Naive B cell (primary cell): ENCODE results near the gene ANKFY1. TPM values are rescaled to one million over a fixed set of nuclear protein-coding genes. Genes with fewer than 3 reads are reported as not detected.

Experiments used
- ATAC-seq, 2 donors: fragments of 150-1000 bp; cut with Tn5 transposase; 2 replicates each; pipeline ENCODE4 v1.10.0; 2021; ENCODE audit warnings: low read depth in 2 of 2, mild to moderate bottlenecking in 2 of 2, moderate library complexity in 2 of 2
- DNase-seq: peaks from one replicate; pipeline ENCODE4 v3.0.0; 2022
- H3K27ac Mint-ChIP-seq, 6 donors: one replicate each; pipeline ENCODE4 v1.8.0; 2020 to 2022; ENCODE audit warnings: mild to moderate bottlenecking in 6 of 6, mixed read lengths in 6 of 6, moderate library complexity in 5 of 6, inconsistent platforms in 2 of 6
- H3K27me3 Mint-ChIP-seq, 3 donors: one replicate each; pipeline ENCODE4 v1.8.0; 2021 to 2022; ENCODE audit warnings: mixed read lengths in 3 of 3, mild to moderate bottlenecking in 1 of 3
- H3K36me3 Mint-ChIP-seq, 2 donors: one replicate each; pipeline ENCODE4 v1.8.0; 2020 to 2022; ENCODE audit warnings: mixed read lengths in 2 of 2, inconsistent platforms in 1 of 2, mild to moderate bottlenecking in 1 of 2
- H3K4me1 Mint-ChIP-seq, 3 donors: one replicate each; pipeline ENCODE4 v1.8.0; 2020 to 2022; ENCODE audit warnings: mixed read lengths in 3 of 3, inconsistent platforms in 1 of 3, mild to moderate bottlenecking in 1 of 3, moderate library complexity in 1 of 3
- H3K4me3 Mint-ChIP-seq, 8 donors: one replicate each; pipeline ENCODE4 v1.8.0; 2020 to 2022; ENCODE audit warnings: mild to moderate bottlenecking in 8 of 8, mixed read lengths in 8 of 8, moderate library complexity in 8 of 8, inconsistent platforms in 2 of 8
- H3K9me3 Mint-ChIP-seq, 7 donors: one replicate each; pipeline ENCODE4 v1.8.0; 2020 to 2022; ENCODE audit warnings: mixed read lengths in 7 of 7, mild to moderate bottlenecking in 5 of 7, inconsistent platforms in 2 of 7, moderate library complexity in 1 of 7
- polyA plus RNA-seq, 6 donors: library from polyadenylated mRNA; unstranded; fragments of 300-500 nt; fragmentation: Illumina TruSeq; gene quantifications; one replicate each; pipeline ENCODE4 v1.2.3, GENCODE V29; 2021; ENCODE audit warnings: low read depth in 6 of 6

The ANKFY1 gene
- polyA plus RNA-seq, 6 donors from 2014 or later: 6.3 to 13.3 (median 8.3) TPM

GRCh38 chr17:4178651-4179050 is 85.1 kb downstream of the ANKFY1 start:
- Mint-ChIP-seq H3K4me3 (no peak overlapping the region), H3K27ac (no peak overlapping the region), H3K36me3 (peaks cover 19 to 43% of the 10 kb centered on the region in 2 donors), H3K9me3 (no peaks in the 10 kb centered on the region), H3K27me3 (no peaks in the 10 kb centered on the region), H3K4me1 (no peaks in the 10 kb centered on the region)
- ATAC-seq (no peak), DNase-seq (no peak)

DNA sequence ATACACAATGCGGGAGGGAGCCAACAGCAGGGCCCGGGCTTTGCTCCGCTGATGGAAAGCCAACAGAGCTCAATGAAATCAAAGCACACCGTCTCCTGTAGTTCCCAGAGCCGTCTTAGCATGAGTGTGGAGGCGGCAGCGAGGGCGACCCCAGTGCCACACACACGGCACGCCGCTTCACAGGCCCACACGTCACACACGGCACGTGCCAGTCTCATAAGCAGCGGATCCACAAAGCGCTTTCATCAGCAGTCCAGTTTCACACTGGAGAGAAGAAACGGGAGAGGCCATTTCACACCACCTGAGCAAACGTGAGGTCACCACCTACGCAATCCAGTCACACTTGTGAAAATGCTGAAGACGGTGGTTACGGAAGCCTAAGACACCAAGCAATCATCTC is 86.0 kb downstream of the ANKFY1 start:
- Mint-ChIP-seq H3K27me3 (no peaks in the 10 kb centered on the region), H3K36me3 (peaks cover 19 to 36% of the 10 kb centered on the region in 2 donors), H3K27ac (no peak overlapping the region), H3K9me3 (no peaks in the 10 kb centered on the region), H3K4me3 (no peak overlapping the region), H3K4me1 (no peaks in the 10 kb centered on the region)
- DNase-seq (no peak), ATAC-seq (no peak)

GRCh38 chr17:4176808-4177472 is 86.8 kb downstream of the ANKFY1 start:
- no peaks in the 10 kb centered on the region for H3K9me3 Mint-ChIP-seq
- peak overlapping the region in 2 of 6 donors; percentile 42 to 49 for H3K27ac Mint-ChIP-seq
- DNase-seq (no peak), ATAC-seq (no peak)
- no peak overlapping the region for H3K4me3 Mint-ChIP-seq
- H3K36me3 Mint-ChIP-seq: peaks cover 18 to 36% of the 10 kb centered on the region in 2 donors
- no peaks in the 10 kb centered on the region for H3K4me1 Mint-ChIP-seq
- no peaks in the 10 kb centered on the region for H3K27me3 Mint-ChIP-seq

DNA sequence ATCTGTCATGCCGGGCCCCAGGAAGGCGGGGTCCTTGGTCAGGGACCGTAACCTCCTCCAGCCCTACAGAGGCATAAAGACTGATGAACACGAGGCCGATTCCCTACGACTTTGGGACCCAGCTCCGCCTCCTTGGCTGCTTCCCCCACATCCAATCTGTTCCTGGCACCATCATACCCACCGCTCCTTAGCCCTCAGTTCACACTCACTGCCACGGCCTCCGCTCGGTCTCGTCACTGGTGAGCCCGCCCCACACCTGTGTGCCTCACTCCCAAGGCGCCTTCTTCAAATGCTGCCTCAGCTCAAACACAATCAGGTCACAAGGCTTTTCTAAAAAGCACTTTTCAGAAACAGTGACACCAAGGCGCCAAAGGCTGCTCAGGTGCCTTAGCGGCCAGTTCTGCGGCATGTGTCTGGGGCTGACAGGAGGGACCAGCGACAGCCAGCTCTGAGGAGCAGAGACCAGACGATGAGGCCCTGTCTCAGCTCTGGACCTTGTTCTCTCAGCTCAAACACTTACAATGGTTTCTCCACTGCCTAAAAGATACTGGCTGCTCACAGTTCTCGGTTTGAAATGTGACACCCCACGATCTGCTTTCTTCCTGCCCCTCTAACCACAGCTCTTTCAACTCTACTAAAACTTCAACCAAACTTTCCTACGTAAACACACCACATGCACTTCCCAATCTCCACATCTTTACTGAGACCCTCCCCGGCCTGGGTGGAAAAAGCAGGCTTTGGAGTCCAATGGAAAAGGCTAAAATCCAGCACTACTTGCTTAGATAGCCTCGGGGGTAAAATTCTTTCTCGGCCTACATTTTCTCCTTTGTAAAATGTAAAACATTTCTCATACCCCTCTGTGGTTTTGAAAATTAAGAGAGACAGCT is 87.6 kb downstream of the ANKFY1 start:
- Mint-ChIP-seq H3K36me3 (peaks cover 19 to 36% of the 10 kb centered on the region in 2 donors), H3K4me1 (no peaks in the 10 kb centered on the region), H3K27ac (peak overlapping the region in 1 of 6 donors; percentile 49), H3K9me3 (no peaks in the 10 kb centered on the region), H3K27me3 (no peaks in the 10 kb centered on the region), H3K4me3 (no peak overlapping the region)
- DNase-seq (no peak), ATAC-seq (no peak)

- Mint-ChIP-seq H3K4me1 (no peaks in the 10 kb centered on the region), H3K9me3 (no peaks in the 10 kb centered on the region), H3K27me3 (no peaks in the 10 kb centered on the region), H3K36me3 (peaks cover 19 to 39% of the 10 kb centered on the region in 2 donors), H3K4me3 (no peak overlapping the region), H3K27ac (no peak overlapping the region)
- ATAC-seq (no peak), DNase-seq (no peak)
Observed at GRCh38 chr17:4174556-4174955, 89.2 kb downstream of the ANKFY1 start.

- ATAC-seq: no peak
- Mint-ChIP-seq H3K9me3 (no peaks in the 10 kb centered on the region), H3K27me3 (no peaks in the 10 kb centered on the region), H3K36me3 (peaks cover 16 to 41% of the 10 kb centered on the region in 2 donors), H3K27ac (peak overlapping the region in 1 of 6 donors; percentile 59), H3K4me3 (no peak overlapping the region), H3K4me1 (no peaks in the 10 kb centered on the region)
- DNase-seq: no peak
Observed at GRCh38 chr17:4173781-4174180, 90.0 kb downstream of the ANKFY1 start.

GRCh38 chr17:4172356-4172755 is 91.4 kb downstream of the ANKFY1 start:
- no peak for ATAC-seq
- no peak for DNase-seq
- Mint-ChIP-seq H3K9me3 (no peaks in the 10 kb centered on the region), H3K4me1 (no peaks in the 10 kb centered on the region), H3K27me3 (no peaks in the 10 kb centered on the region), H3K27ac (no peak overlapping the region), H3K4me3 (no peak overlapping the region), H3K36me3 (peaks cover 8 to 36% of the 10 kb centered on the region in 2 donors)

- H3K27ac Mint-ChIP-seq: peak overlapping the region in 2 of 6 donors; percentile 44 to 61
- ATAC-seq: no peak
- H3K4me1 Mint-ChIP-seq: no peaks in the 10 kb centered on the region
Observed at GRCh38 chr17:4170639-4171280, 93.0 kb downstream of the ANKFY1 start.

DNA sequence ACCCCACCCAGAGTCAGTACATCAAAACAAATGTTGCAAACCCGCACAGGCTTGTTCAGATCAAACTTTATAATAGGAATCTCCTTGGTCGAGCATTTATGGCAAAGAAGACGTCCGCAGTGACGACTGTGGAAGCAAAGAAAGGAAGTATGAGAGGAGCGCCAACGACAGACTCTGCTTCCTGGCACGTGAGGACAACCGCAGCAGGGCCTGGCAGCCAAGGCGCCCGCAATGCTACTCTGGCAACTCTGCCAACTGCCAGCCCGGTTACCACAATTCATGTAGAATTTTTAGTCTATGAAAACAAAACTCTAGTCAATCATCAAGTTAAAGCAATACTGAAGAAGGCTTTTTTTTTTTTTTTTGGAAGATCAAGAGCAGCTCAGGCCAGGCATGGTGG is 96.0 kb downstream of the ANKFY1 start:
- H3K27ac Mint-ChIP-seq: peak overlapping the region in 4 of 6 donors; percentile 33 to 80 (median 52)
- ATAC-seq: peak; percentile 20 to 30

More at GRCh38 chr17:4170639-4171280, 93.0 kb downstream of the ANKFY1 start:
- Mint-ChIP-seq H3K9me3 (no peaks in the 10 kb centered on the region), H3K4me3 (no peak overlapping the region), H3K36me3 (peaks cover 22 to 33% of the 10 kb centered on the region in 2 donors), H3K27me3 (no peaks in the 10 kb centered on the region)
- DNase-seq: no peak

DNA sequence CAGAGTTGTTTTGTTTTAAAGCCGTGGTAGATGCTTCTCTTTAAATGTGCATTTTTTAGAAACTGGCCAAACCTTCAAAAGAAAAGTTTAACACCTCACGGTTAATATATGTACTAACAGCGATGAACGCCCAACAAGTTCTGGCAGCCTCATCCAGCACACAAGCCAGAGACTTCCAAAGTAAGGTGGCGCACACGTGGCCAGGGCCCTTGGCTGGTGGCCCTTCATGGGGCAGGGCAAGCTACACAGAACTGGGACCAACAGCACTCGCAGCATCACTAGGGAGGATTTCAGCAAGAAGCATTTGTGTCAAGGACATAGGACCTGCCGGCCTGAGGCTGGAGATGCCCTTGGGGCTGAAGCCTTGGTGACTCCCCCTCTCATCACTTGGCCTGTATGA is 97.4 kb downstream of the ANKFY1 start:
- no peak for ATAC-seq
- Mint-ChIP-seq H3K9me3 (no peaks in the 10 kb centered on the region), H3K4me1 (peaks cover 7 to 13% (median 8%) of the 10 kb centered on the region in 3 donors), H3K27ac (peak overlapping the region in 1 of 6 donors; percentile 77), H3K27me3 (no peaks in the 10 kb centered on the region), H3K4me3 (no peak overlapping the region), H3K36me3 (peaks cover 25 to 26% of the 10 kb centered on the region in 2 donors)
- DNase-seq: no peak

More for the DNA sequence above, 96.0 kb downstream of the ANKFY1 start:
- Mint-ChIP-seq H3K36me3 (peaks cover 26 to 30% of the 10 kb centered on the region in 2 donors), H3K4me3 (no peak overlapping the region), H3K9me3 (no peaks in the 10 kb centered on the region), H3K27me3 (no peaks in the 10 kb centered on the region), H3K4me1 (peaks cover 3 to 5% (median 4%) of the 10 kb centered on the region in 3 donors)
- DNase-seq: no peak

GRCh38 chr17:4165301-4166010 is 98.3 kb downstream of the ANKFY1 start:
- Mint-ChIP-seq H3K27me3 (no peaks in the 10 kb centered on the region), H3K4me3 (no peak overlapping the region), H3K36me3 (peaks cover 25 to 26% of the 10 kb centered on the region in 2 donors), H3K9me3 (no peaks in the 10 kb centered on the region), H3K4me1 (peaks cover 7 to 14% (median 8%) of the 10 kb centered on the region in 3 donors), H3K27ac (no peak overlapping the region)
- no peak for DNase-seq
- no peak for ATAC-seq

DNA sequence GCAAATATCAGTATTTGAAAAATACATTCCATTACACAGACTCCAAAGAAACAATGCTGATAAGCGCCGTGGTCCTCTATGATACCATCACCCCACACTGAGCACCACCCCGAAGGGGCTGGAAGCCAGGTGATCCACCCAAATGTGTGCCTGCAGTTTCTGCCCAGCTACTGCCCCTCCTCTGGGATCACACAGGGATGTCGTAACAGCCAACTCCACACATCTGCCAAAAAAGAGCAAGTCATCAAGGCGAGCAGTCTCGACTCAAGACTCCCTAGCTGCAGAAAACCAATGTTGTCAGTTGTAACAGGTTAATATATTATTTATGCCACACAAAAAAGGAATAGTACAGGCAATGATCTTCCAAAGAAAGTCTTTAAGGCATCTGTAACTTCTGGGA is 99.8 kb downstream of the ANKFY1 start:
- Mint-ChIP-seq H3K9me3 (no peaks in the 10 kb centered on the region), H3K27ac (peak overlapping the region in 1 of 6 donors; percentile 44), H3K36me3 (peaks cover 25 to 27% of the 10 kb centered on the region in 2 donors), H3K27me3 (no peaks in the 10 kb centered on the region), H3K4me1 (peaks cover 7 to 14% (median 8%) of the 10 kb centered on the region in 3 donors), H3K4me3 (no peak overlapping the region)
- DNase-seq (no peak), ATAC-seq (no peak)
